ENCODE data around the gene PEX11G.

The PEX11G gene

GRCh38 chr19:7471696-7472615, 16.9 kb downstream of the PEX11G start:
- TF ChIP-seq CTCF (conservative IDR thresholded peaks at IDR 0.05; ENCODE audit: low read depth, low read length), result no peak
- no peak for DNase-seq (ENCODE audit: low read depth)
- no peak overlapping the region for H3K4me3 ChIP-seq (ENCODE audit: low read length)

GRCh38 chr19:7470540-7471305, 18.1 kb downstream of the PEX11G start:
- no peak overlapping the region for H3K4me3 ChIP-seq (ENCODE audit: low read length)
- DNase-seq (ENCODE audit: low read depth), result no peak
- no peak for TF ChIP-seq CTCF (conservative IDR thresholded peaks at IDR 0.05; ENCODE audit: low read depth, low read length)

- TF ChIP-seq CTCF (conservative IDR thresholded peaks at IDR 0.05; ENCODE audit: low read depth, low read length), result no peak
- no peak for DNase-seq (ENCODE audit: low read depth)
- H3K4me3 ChIP-seq (ENCODE audit: low read length), result no peak overlapping the region
These were observed 19.1 kb downstream of the PEX11G start for GRCh38 chr19:7469669-7470285.

GRCh38 chr19:7468840-7469239, 20.0 kb downstream of the PEX11G start:
- no peak for DNase-seq (ENCODE audit: low read depth)
- no peak overlapping the region for H3K4me3 ChIP-seq (ENCODE audit: low read length)
- TF ChIP-seq CTCF (conservative IDR thresholded peaks at IDR 0.05; ENCODE audit: low read depth, low read length), result no peak

- TF ChIP-seq CTCF (conservative IDR thresholded peaks at IDR 0.05; ENCODE audit: low read depth, low read length), result no peak
- DNase-seq (ENCODE audit: low read depth), result no peak
- H3K4me3 ChIP-seq (ENCODE audit: low read length), result no peak overlapping the region
These were observed 21.5 kb downstream of the PEX11G start for GRCh38 chr19:7467009-7467989.

GRCh38 chr19:7463575-7463974, 25.3 kb downstream of the PEX11G start:
- no peak for DNase-seq (ENCODE audit: low read depth)
- no peak for TF ChIP-seq CTCF (conservative IDR thresholded peaks at IDR 0.05; ENCODE audit: low read depth, low read length)

More at GRCh38 chr19:7463575-7463974, 25.3 kb downstream of the PEX11G start:
- H3K4me3 ChIP-seq (ENCODE audit: low read length), result no peak overlapping the region

All from retinal pigment epithelial cell (primary cell).